Right lobe of liver (tissue), 6 donors: ENCODE data around the gene CCSER1. TPM values are rescaled to one million over a fixed set of nuclear protein-coding genes. Genes with fewer than 3 reads are reported as not detected.
A peak's percentile ranks its signal among the peaks of the same experiment; 100 is the strongest.

Source experiments
- ATAC-seq, 4 donors: fragments of 200-7000 bp; cut with Tn5 transposase; one replicate each; pipeline ENCODE4 v1.9.1; 2020; ENCODE audit warnings: mild to moderate bottlenecking in 4 of 4, moderate library complexity in 4 of 4
- DNase-seq, 3 donors: peaks; one replicate each; pipeline ENCODE4 v3.0.0-alpha.2; 2020
- H3K27ac ChIP-seq, 3 donors: fragments of 200-600 bp; one replicate each; pipeline ENCODE4 v1.8.0; 2022
- H3K27me3 ChIP-seq, 2 donors: fragments of 200-600 bp; one replicate each; pipeline ENCODE4 v1.8.0; 2022
- H3K36me3 ChIP-seq, 4 donors: fragments of 200-600 bp; sonication (generic) in 1 of 4; one replicate each; pipeline versions ENCODE4 v1.5.1 to v1.8.0; 2017 to 2022; ENCODE audit warnings: control low read depth in 1 of 4
- H3K4me1 ChIP-seq, 4 donors: fragments of 200-600 bp; sonication (generic) in 1 of 4; one replicate each; pipeline versions ENCODE4 v1.5.1 to v1.8.0; 2017 to 2022; ENCODE audit warnings: control low read depth in 1 of 4
- H3K4me3 ChIP-seq, 3 donors: fragments of 200-600 bp; one replicate each; pipeline ENCODE4 v1.8.0; 2022
- H3K9me3 ChIP-seq, 4 donors: fragments of 200-600 bp; sonication (generic) in 1 of 4; one replicate each; pipeline versions ENCODE4 v1.5.1 to v1.8.0; 2017 to 2022; ENCODE audit warnings: control low read depth in 1 of 4
- CTCF ChIP-seq, 4 donors: fragments of 200-600 bp in 3 of 4; fragments of 450-650 bp in 1 of 4; IDR thresholded peaks; one replicate each; pipeline versions ENCODE4 v1.5.1 to v1.8.0; 2016 to 2022; ENCODE audit warnings: antibody characterized with exemption in 4 of 4, mild to moderate bottlenecking in 2 of 4
- POLR2A ChIP-seq: fragments of 450-650 bp; IDR thresholded peaks from one replicate; pipeline ENCODE4 v1.6.1; 2017; ENCODE audit warnings: antibody characterized with exemption, mild to moderate bottlenecking
- WGBS: methylation state at CpG from one replicate; pipeline ENCODE4 v1.1.6; 2018; ENCODE audit warnings: low coverage, low lambda C conversion rate; ENCODE audit not compliant: insufficient coverage; ENCODE audit errors: missing lambda C conversion rate; 5-methylcytosine and 5-hydroxymethylcytosine counted together
- intact Hi-C, 2 donors: fragments of 100-400 bp; cut with DNase I; formaldehyde crosslinking; loops; one replicate each; pipeline versions ENCODE4 v1.11.2 to v1.14.1; 2022
- total RNA-seq, 6 experiments: library from RNA; depleted of rRNA in 2 of 6; stranded (reverse); fragments of >200 nt in 2 of 6; fragmentation: NEBNext Ultra II Directional in 3 of 6; extraction: Animal tissue kit (Norgen Biotek cat#: 25700) in 3 of 6; gene quantifications; one replicate each; pipeline versions ENCODE4 v1.1.0 to v1.2.4, GENCODE V29; 2016 to 2023
- donor health status: DM: no; HTN: yes; CAD: no.
- donor health status: DM: no; HTN: no; CAD: no.
- donor health status: DM: no; HTN: no; CAD: no.
- donor health status: DM: no; HTN: yes; CAD: no.
- donor health status: DM: no; HTN: yes; CAD: no.

The CCSER1 gene
- total RNA-seq, 6 experiments from 2014 or later, result 0.15 to 1.00 (median 0.65) TPM

- Histone ChIP-seq H3K27ac (no peak overlapping the region), H3K4me1 (no peaks in the 10 kb centered on the region), H3K36me3 (no peaks in the 10 kb centered on the region), H3K27me3 (no peaks in the 10 kb centered on the region), H3K4me3 (no peak overlapping the region), H3K9me3 (no peaks in the 10 kb centered on the region)
- ATAC-seq (no peak), DNase-seq (no peak)
- TF ChIP-seq POLR2A (no peak), CTCF (IDR thresholded peaks at IDR 0.05) (no peak)
- intact Hi-C loops, result no loop called here
Observed at GRCh38 chr4:91513326-91513725, 1386.1 kb downstream of the CCSER1 start.

GRCh38 chr4:91519155-91519554, 1392.0 kb downstream of the CCSER1 start:
- DNase-seq, result no peak
- TF ChIP-seq POLR2A, result no peak
- no peak for TF ChIP-seq CTCF (IDR thresholded peaks at IDR 0.05)

GRCh38 chr4:91525621-91526020, 1398.4 kb downstream of the CCSER1 start:
- Histone ChIP-seq H3K4me1 (no peaks in the 10 kb centered on the region), H3K27ac (no peak overlapping the region), H3K9me3 (no peaks in the 10 kb centered on the region), H3K4me3 (no peak overlapping the region), H3K36me3 (no peaks in the 10 kb centered on the region), H3K27me3 (no peaks in the 10 kb centered on the region)
- TF ChIP-seq POLR2A (no peak), CTCF (IDR thresholded peaks at IDR 0.05) (no peak)
- intact Hi-C loops, result no loop called here
- 25% methylated on average over 1 of the region's 1 CpG for WGBS
- ATAC-seq (no peak), DNase-seq (no peak)

More at GRCh38 chr4:91519155-91519554, 1392.0 kb downstream of the CCSER1 start:
- intact Hi-C loops, result no loop called here
- Histone ChIP-seq H3K4me3 (no peak overlapping the region), H3K27ac (no peak overlapping the region), H3K27me3 (no peaks in the 10 kb centered on the region), H3K36me3 (no peaks in the 10 kb centered on the region), H3K9me3 (no peaks in the 10 kb centered on the region), H3K4me1 (no peaks in the 10 kb centered on the region)
- WGBS, result 60% methylated on average over 1 of the region's 6 CpGs
- ATAC-seq, result peak in 1 of 4 donors; percentile 22

GRCh38 chr4:91527056-91527455, 1399.9 kb downstream of the CCSER1 start:
- intact Hi-C loops, result no loop called here
- TF ChIP-seq CTCF (IDR thresholded peaks at IDR 0.05), result no peak
- no peak for TF ChIP-seq POLR2A
- no peak for ATAC-seq
- Histone ChIP-seq H3K4me3 (no peak overlapping the region), H3K9me3 (no peaks in the 10 kb centered on the region), H3K4me1 (no peaks in the 10 kb centered on the region), H3K27ac (no peak overlapping the region), H3K36me3 (no peaks in the 10 kb centered on the region), H3K27me3 (no peaks in the 10 kb centered on the region)
- DNase-seq, result no peak

GRCh38 chr4:91567594-91567993, 1440.4 kb downstream of the CCSER1 start:
- Histone ChIP-seq H3K27me3 (no peaks in the 10 kb centered on the region), H3K9me3 (no peaks in the 10 kb centered on the region), H3K27ac (no peak overlapping the region), H3K4me1 (no peaks in the 10 kb centered on the region), H3K4me3 (no peak overlapping the region), H3K36me3 (no peaks in the 10 kb centered on the region)
- intact Hi-C loops, result no loop called here
- WGBS, result 40% methylated on average over 1 of the region's 1 CpG
- no peak for TF ChIP-seq CTCF (IDR thresholded peaks at IDR 0.05)
- no peak for TF ChIP-seq POLR2A
- ATAC-seq (no peak), DNase-seq (no peak)
